Activated B cell treated with CpG ODN at 0.5 μM for 24 hours (primary cell): ENCODE measurements around the gene CAMKK1. TPM values are rescaled to one million over a fixed set of nuclear protein-coding genes. Genes with fewer than 3 reads are reported as not detected.

Experiments
- ATAC-seq: fragments of 200-7000 bp; cut with Tn5 transposase; one replicate; pipeline ENCODE4 v1.10.0; 2021; ENCODE audit warnings: low read depth, mild to moderate bottlenecking, moderate library complexity
- CTCF ChIA-PET: fragments of 350-600 bp; sonication (Branson Sonifier 250); formaldehyde crosslinking; loops from one replicate; lab custom pipeline; 2021; ENCODE audit warnings: antibody characterized with exemption; lab: Charles Lee
- POLR2A ChIA-PET: fragments of 350-600 bp; sonication (Branson Sonifier 250); formaldehyde crosslinking; loops from one replicate; lab custom pipeline; 2021; ENCODE audit warnings: antibody characterized with exemption; lab: Charles Lee
- DNase-seq: peaks from one replicate; pipeline ENCODE4 v3.0.0; 2022
- H3K27ac Mint-ChIP-seq: one replicate; pipeline ENCODE4 v1.8.0; 2020; ENCODE audit warnings: mixed read lengths
- H3K27me3 Mint-ChIP-seq: one replicate; pipeline ENCODE4 v1.8.0; 2021; ENCODE audit warnings: mixed read lengths
- H3K36me3 Mint-ChIP-seq: one replicate; pipeline ENCODE4 v1.8.0; 2021; ENCODE audit warnings: low read depth, mixed read lengths
- H3K4me1 Mint-ChIP-seq: one replicate; pipeline ENCODE4 v1.8.0; 2021; ENCODE audit warnings: mixed read lengths
- H3K4me3 Mint-ChIP-seq: one replicate; pipeline ENCODE4 v1.8.0; 2020; ENCODE audit warnings: mild to moderate bottlenecking, mixed read lengths
- H3K9me3 Mint-ChIP-seq: one replicate; pipeline ENCODE4 v1.8.0; 2020; ENCODE audit warnings: mixed read lengths
- CTCF ChIP-seq: fragments of 200-600 bp; IDR thresholded peaks from one replicate; pipeline ENCODE4 v1.8.0; 2022; ENCODE audit warnings: antibody characterized with exemption, mild to moderate bottlenecking
- intact Hi-C: fragments of 100-400 bp; cut with micrococcal nuclease; formaldehyde crosslinking; loops from one replicate; pipeline ENCODE4 v1.15.1; 2024
- total RNA-seq: library from RNA; stranded (reverse); gene quantifications from 2 replicates; pipeline ENCODE4 v1.2.3, GENCODE V29; 2022

Gene CAMKK1
- total RNA-seq, 1 donor from 2014 or later, result 6.1 TPM

GRCh38 chr17:3864534-3864933 is 28.3 kb downstream of the CAMKK1 start:
- Mint-ChIP-seq H3K4me3 (no peak overlapping the region), H3K9me3 (no peaks in the 10 kb centered on the region), H3K27ac (no peak overlapping the region), H3K27me3 (no peaks in the 10 kb centered on the region), H3K36me3 (peaks cover 13% of the 10 kb centered on the region), H3K4me1 (no peaks in the 10 kb centered on the region)
- TF ChIP-seq CTCF, result no peak
- POLR2A ChIA-PET, result no interaction called here
- no peak for ATAC-seq
- CTCF ChIA-PET, result interaction anchor here (1.0 to 2.9 kb wide), 7 partner anchors 18 to 210 kb away, joined by 4 to 10 read pairs (median 5); partner anchors contain the start of gene NCBP3
- intact Hi-C loops, result loop anchor here (2.0 kb wide), 1 partner anchor 70 kb away; no protein-coding TSS in a partner anchor
- no peak for DNase-seq

DNA sequence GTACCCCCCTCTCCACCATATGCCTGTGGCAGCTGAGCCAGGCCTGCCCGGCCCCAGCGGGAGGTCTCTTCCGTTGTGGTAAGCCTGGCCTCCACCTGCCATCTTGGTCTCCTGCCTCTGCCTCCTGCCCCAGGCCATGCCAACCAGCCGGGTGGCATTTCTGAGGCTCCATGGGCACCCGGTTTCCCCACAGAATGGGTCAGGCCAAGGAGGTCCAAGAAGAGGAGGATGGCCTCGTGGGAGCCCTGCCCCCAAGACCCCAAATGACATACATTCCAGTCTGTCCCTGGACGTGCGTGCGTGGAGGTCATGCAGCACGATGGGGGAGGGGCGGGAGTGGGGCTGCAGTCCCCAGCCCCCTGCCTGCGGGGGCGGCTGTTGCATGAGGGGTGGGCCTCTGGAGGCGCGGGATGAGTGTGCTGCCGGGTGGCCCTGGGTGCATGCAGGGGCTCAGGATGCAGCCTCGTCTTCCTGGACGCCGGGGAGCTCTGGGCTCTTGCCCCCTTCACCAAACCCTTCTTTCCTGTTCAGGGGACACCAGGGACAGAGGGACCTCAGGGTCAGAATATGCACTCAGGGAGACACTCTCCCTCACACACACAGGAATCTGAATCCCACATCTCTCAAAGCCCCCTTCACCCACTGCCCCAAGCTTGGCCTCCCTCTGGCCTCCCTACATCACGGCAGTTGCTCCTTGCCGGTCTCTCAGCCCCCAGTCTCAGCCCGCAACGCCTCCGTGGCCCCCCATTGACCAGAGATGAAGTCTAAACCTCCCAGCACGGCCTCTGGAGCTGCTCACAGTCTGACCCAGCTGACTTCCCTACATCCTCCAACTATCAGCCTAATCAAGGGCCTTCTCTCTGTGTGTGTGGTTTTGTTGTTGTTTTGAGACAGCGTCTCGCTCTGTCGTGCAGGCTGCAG is 30.8 kb downstream of the CAMKK1 start:
- no peak for TF ChIP-seq CTCF
- no peak for DNase-seq
- Mint-ChIP-seq H3K27ac (no peak overlapping the region), H3K9me3 (no peaks in the 10 kb centered on the region), H3K36me3 (peaks cover 13% of the 10 kb centered on the region), H3K4me3 (no peak overlapping the region), H3K27me3 (no peaks in the 10 kb centered on the region), H3K4me1 (no peaks in the 10 kb centered on the region)
- POLR2A ChIA-PET, result interaction anchor here (0.5 kb wide), 1 partner anchor 281 kb away, joined by 3 read pairs; the partner anchor contains the start of genes CYB5D2 and ZZEF1
- CTCF ChIA-PET, result interaction anchor here (0.8 to 2.9 kb wide), 6 partner anchors 17 to 155 kb away, joined by 3 to 8 read pairs (median 3); no protein-coding TSS in a partner anchor
- intact Hi-C loops, result no loop called here
- no peak for ATAC-seq

- Mint-ChIP-seq H3K36me3 (peaks cover 13% of the 10 kb centered on the region), H3K4me3 (no peak overlapping the region), H3K4me1 (no peaks in the 10 kb centered on the region), H3K27ac (no peak overlapping the region), H3K27me3 (no peaks in the 10 kb centered on the region), H3K9me3 (no peaks in the 10 kb centered on the region)
- no peak for TF ChIP-seq CTCF
- ChIA-PET CTCF (interaction anchor here (0.8 to 1.5 kb wide), 3 partner anchors 18 to 156 kb away, joined by 3 to 5 read pairs (median 3); no protein-coding TSS in a partner anchor), POLR2A (interaction anchor here (0.5 kb wide), 1 partner anchor 165 kb away, joined by 4 read pairs; no protein-coding TSS in a partner anchor)
- intact Hi-C loops, result no loop called here
- DNase-seq (no peak), ATAC-seq (no peak)
These were observed 31.7 kb downstream of the CAMKK1 start for GRCh38 chr17:3860939-3861700.

GRCh38 chr17:3859940-3860339 is 32.9 kb downstream of the CAMKK1 start:
- ChIA-PET POLR2A (no interaction called here), CTCF (interaction anchor here (0.6 to 1.2 kb wide), 2 partner anchors 122 to 149 kb away, joined by 3 read pairs; no protein-coding TSS in a partner anchor)
- Mint-ChIP-seq H3K4me1 (no peaks in the 10 kb centered on the region), H3K36me3 (peaks cover 9% of the 10 kb centered on the region), H3K9me3 (no peaks in the 10 kb centered on the region), H3K27ac (no peak overlapping the region), H3K27me3 (no peaks in the 10 kb centered on the region), H3K4me3 (no peak overlapping the region)
- ATAC-seq (no peak), DNase-seq (no peak)
- no peak for TF ChIP-seq CTCF
- intact Hi-C loops, result no loop called here
